ENCODE measurements around the gene MBNL1. TPM values are rescaled to one million over a fixed set of nuclear protein-coding genes. Genes with fewer than 3 reads are reported as not detected.

MBNL1 gene
- total RNA-seq, 1 donor = 465 TPM

- DNase-seq (ENCODE audit: low read depth) = peak; percentile 53
- H3K4me3 ChIP-seq (ENCODE audit: low read depth, low read length) = no peak overlapping the region
- no peak for TF ChIP-seq CTCF (IDR thresholded peaks at IDR 0.05; ENCODE audit: insufficient read depth, low read length)
Measured at GRCh38 chr3:152458376-152459117, 189.8 kb downstream of the MBNL1 start.

- no peak for TF ChIP-seq CTCF (IDR thresholded peaks at IDR 0.05; ENCODE audit: insufficient read depth, low read length)
- H3K4me3 ChIP-seq (ENCODE audit: low read depth, low read length) = no peak overlapping the region
- no peak for DNase-seq (ENCODE audit: low read depth)
Measured at GRCh38 chr3:152459118-152459515, 190.4 kb downstream of the MBNL1 start.

GRCh38 chr3:152459572-152459971 is 190.8 kb downstream of the MBNL1 start:
- no peak for TF ChIP-seq CTCF (IDR thresholded peaks at IDR 0.05; ENCODE audit: insufficient read depth, low read length)
- H3K4me3 ChIP-seq (ENCODE audit: low read depth, low read length) = no peak overlapping the region
- DNase-seq (ENCODE audit: low read depth) = no peak

GRCh38 chr3:152460936-152461335 is 192.2 kb downstream of the MBNL1 start:
- TF ChIP-seq CTCF (IDR thresholded peaks at IDR 0.05; ENCODE audit: insufficient read depth, low read length) = no peak
- H3K4me3 ChIP-seq (ENCODE audit: low read depth, low read length) = no peak overlapping the region
- no peak for DNase-seq (ENCODE audit: low read depth)

- no peak overlapping the region for H3K4me3 ChIP-seq (ENCODE audit: low read depth, low read length)
- no peak for DNase-seq (ENCODE audit: low read depth)
- no peak for TF ChIP-seq CTCF (IDR thresholded peaks at IDR 0.05; ENCODE audit: insufficient read depth, low read length)
Measured at GRCh38 chr3:152461460-152461859, 192.7 kb downstream of the MBNL1 start.

GRCh38 chr3:152466784-152467183 is 198.1 kb downstream of the MBNL1 start:
- TF ChIP-seq CTCF (IDR thresholded peaks at IDR 0.05; ENCODE audit: insufficient read depth, low read length) = peak; percentile 57
- DNase-seq (ENCODE audit: low read depth) = peak; percentile 76

More at GRCh38 chr3:152466784-152467183, 198.1 kb downstream of the MBNL1 start:
- H3K4me3 ChIP-seq (ENCODE audit: low read depth, low read length) = no peak overlapping the region

All from fibroblast of the aortic adventitia (primary cell).